NCI-H526 treated with DMSO at 0.1 percent for 48 hours (cell line): Measurements from ENCODE around the gene POU2AF3.
"Not testable (repeated sequence)": the region's sequence is repeated elsewhere in the genome, so short reads cannot be mapped to it uniquely, and the experiment has no call there.

Source experiments
- DNase-seq: peaks from one replicate; lab custom pipeline; 2025; lab: John Stamatoyannopoulos, UW

The POU2AF3 gene, protein sequence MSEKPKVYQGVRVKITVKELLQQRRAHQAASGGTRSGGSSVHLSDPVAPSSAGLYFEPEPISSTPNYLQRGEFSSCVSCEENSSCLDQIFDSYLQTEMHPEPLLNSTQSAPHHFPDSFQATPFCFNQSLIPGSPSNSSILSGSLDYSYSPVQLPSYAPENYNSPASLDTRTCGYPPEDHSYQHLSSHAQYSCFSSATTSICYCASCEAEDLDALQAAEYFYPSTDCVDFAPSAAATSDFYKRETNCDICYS

GRCh38 chr11:111298413-111299100 lies at the start of gene POU2AF3:
TSS of gene POU2AF3 (plus strand) at chr11:111298546. CDS start at chr11:111298582, 36 bp downstream.
- peak; percentile 75 for DNase-seq

DNA sequence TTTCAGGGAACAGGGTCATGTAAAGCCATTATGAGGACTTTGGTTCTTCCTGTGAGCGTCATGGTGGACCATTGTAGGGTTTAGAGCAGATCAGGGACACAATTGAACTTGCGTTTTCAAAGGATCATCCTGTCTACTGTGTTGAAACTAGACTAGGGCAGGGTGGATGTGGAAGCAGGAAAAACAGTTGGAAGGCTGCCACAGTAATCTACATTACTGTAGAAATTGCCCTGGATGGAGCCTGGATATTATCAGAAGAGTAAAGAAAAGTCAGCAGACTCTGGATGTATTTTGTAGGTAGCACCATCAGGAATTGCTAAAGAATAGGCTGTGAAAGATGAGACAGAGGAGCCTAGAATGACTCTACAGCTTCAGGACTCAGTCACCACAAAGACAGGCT lies 47.4 kb upstream of the POU2AF3 start:
- DNase-seq: no peak

DNA sequence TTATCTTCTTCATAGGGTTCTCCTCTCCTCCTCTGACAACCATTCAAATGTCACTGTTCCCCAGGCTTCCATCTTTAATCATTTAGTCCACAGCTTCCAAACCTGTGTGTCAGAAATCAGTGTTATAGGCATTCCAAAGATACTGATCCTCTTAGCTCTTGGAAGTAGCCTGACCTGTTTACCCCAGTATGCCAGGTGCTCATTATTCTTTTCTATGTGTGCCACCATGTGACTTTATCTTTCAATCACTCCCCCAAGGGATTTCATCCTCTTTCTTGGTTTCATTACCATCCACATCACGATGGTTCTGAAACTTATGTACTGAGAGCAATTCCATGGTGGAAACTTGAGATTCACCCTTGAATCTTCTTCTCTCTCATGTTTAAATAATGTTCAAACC lies 45.2 kb upstream of the POU2AF3 start:
- DNase-seq: peak; percentile 91

- no peak for DNase-seq
Measured at GRCh38 chr11:111253630-111254029, 44.7 kb upstream of the POU2AF3 start.

DNA sequence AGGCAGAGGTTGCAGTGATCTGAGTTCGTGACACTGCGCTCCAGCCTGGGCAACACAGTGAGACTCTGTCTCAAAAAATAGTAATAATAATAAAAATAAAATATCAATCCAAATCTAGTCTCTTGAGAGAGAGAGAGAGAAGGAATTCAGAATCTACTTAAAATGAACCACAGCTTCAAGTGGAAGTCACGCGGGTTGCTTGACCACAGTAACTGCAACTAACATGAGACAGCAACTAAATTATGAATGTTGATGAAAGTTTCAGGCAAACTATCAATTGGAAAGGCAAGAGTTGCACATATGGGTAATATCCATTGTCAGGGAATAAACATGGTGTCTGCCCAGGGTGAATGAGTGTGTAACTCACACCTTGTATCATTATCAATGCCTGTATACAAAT lies 40.3 kb upstream of the POU2AF3 start:
- no peak for DNase-seq

DNA sequence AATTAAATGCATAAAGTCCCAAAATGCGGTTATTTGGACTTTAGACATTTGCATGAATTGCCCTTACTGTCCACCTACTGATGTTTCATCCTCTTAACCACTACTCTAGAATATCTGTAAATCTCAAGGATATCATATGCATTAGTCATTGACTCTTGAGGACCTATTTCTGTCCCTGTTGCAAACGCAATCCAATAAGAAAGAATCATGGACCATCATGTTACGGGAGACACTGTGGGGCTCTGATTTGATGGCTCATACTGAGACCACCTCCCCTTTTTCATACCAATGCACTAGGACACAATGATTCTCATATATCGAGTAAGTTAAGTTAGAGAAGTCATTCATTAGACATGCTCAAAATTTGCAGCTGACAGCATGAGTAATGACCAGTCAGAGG lies 38.5 kb upstream of the POU2AF3 start:
- DNase-seq: no peak

DNA sequence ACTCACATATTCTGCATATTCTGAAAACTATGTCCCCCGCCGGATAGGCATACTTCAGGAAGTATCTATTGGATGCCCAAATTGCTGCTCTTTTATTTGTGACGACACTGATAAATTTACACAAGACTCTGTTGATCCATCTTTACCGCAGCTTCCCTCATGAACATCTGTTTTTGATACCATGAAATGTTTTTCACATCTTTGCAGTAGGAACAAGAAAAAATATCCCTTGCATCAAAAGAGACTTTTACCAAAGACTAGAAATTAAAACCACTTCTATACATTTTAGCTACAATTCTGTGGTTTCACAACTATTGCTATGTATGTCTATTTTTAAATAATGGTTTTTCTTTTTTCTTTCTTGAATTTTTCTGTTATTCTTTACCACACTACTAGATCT lies 37.5 kb upstream of the POU2AF3 start:
- no peak for DNase-seq

DNA sequence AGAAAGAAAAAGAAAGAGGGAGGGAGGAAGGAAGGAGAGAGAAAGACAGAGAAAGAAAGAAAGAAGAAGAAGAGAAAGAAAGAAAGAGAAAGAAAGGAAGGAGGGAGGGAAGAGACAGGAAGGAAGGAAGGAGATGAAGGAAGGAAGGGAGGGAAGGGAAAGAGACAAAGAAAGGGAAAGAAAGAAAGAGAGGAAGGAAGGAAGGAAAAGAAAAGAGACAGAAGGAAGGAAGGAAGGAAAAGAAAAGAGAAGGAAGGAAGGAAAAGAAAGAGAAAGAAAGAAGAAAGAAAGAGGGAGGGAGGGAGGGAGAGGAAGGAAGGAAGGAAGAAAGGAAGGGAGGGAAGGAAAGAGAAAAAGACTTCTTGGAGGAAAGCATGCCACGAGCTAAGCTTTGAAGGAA lies 33.7 kb upstream of the POU2AF3 start:
- no peak for DNase-seq

DNA sequence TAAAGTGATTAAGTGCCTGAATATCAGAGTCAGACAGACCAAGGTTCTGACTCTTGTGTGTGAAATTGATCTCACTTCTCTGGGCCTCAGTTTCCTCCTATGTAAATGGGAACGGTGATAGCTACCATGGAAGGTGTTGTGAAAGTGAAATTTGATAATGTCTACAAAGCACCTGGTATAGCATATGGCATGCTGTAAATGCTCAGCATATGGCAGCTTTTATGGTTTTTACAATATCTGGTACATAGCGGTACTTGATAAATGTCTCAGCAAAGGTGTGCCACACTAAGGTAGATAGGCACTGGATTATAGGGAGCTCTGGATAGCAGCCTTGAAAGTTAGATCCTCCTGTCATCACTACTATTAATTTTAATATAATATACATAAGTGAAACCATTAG lies 32.9 kb upstream of the POU2AF3 start:
- DNase-seq: no peak

GRCh38 chr11:111268303-111268702 lies 30.0 kb upstream of the POU2AF3 start:
- not testable (repeated sequence) for DNase-seq

DNA sequence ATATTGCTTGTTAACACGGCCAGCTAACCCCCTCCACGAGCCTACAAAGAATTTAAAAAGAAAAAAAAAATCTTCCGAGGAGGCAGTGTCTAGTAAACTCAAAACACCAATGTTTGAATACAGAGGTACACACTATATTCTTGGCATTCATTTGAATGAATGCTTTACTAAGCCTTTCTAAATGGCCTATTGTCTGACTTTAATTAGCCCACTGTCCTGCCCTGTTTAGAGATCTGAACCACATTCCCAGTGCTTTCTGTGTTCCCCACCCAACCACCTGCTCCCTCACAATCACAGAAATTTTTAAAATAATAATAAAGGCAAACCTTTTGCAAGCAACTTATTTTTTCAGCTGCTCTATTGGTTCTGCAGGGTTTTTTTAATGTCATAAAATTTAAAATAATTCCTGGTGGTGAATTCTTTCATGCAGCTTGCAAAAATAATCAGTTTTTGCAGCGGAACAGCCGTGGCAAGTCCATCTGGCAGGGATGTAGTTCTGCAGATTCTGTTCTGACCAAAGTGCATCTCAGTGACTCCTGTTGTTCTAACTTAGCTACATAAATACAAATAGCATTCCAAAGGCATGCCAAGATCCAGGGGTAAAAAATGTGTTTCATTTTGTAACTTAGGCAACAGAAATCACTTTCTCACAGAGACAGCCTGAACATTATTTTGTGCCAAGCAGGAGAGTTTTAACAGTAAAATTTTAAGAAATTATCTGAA lies 29.0 kb upstream of the POU2AF3 start:
- DNase-seq: peak; percentile 99

DNA sequence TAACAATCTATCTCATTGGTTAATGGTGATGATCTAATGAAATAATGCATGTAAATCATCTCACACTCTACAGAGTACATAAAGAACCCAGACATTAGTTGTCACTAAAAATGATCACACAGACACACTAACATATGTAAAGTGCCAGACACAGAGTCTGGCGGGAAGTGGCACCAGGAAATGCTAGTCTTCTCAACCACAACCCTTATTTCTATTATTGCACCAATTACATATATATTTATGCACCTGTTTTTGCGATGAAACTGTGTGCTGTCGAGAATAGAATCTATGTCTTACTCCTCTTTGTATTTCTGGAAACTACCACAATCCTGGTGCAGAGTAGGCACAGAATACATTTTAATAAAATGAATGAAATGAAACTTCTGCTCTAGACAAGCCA lies 25.9 kb upstream of the POU2AF3 start:
- DNase-seq: peak; percentile 77

GRCh38 chr11:111282562-111283075 lies 15.7 kb upstream of the POU2AF3 start:
- no peak for DNase-seq

GRCh38 chr11:111283945-111284481 lies 14.3 kb upstream of the POU2AF3 start:
- no peak for DNase-seq

- no peak for DNase-seq
Measured at GRCh38 chr11:111285189-111286091, 12.9 kb upstream of the POU2AF3 start.

GRCh38 chr11:111291764-111292163 lies 6.6 kb upstream of the POU2AF3 start:
- no peak for DNase-seq

DNA sequence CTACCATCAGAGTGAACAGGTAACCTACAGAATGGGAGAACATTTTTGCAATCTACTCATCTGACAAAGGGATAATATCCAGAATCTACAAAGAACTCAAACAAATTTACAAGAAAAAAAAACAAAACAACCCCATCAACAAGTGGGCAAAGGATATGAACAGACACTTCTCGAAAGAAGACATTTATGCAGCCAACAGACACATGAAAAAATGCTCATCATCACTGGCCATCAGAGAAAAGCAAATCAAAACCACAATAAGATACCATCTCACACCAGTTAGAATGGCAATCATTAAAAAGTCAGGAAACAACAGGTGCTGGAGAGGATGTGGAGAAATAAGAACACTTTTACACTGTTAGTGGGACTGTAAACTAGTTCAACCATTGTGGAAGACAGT lies 5.9 kb upstream of the POU2AF3 start:
- DNase-seq: not testable (repeated sequence)

DNA sequence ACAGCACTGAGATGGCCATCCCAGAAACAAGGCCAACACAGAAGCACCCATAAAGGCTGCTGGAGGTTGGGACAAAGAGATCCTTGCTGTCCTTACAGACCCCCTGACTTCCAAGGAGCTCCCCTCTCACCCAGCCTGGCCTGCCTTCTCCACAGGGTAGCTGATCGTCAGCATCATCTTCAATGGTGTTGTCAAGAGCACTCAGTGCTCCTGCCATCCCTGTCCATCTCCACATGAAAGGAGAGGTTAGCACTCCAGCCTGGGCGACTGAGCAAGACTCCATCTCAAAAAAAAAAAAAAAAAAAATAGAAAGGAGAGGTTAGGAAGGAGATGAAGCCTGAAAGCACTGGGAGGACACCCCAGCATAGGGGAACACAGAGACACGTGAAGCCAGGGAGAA lies 2.1 kb upstream of the POU2AF3 start:
- no peak for DNase-seq

- no peak for DNase-seq
Measured at GRCh38 chr11:111297696-111298095, 650 bp upstream of the POU2AF3 start.

DNA sequence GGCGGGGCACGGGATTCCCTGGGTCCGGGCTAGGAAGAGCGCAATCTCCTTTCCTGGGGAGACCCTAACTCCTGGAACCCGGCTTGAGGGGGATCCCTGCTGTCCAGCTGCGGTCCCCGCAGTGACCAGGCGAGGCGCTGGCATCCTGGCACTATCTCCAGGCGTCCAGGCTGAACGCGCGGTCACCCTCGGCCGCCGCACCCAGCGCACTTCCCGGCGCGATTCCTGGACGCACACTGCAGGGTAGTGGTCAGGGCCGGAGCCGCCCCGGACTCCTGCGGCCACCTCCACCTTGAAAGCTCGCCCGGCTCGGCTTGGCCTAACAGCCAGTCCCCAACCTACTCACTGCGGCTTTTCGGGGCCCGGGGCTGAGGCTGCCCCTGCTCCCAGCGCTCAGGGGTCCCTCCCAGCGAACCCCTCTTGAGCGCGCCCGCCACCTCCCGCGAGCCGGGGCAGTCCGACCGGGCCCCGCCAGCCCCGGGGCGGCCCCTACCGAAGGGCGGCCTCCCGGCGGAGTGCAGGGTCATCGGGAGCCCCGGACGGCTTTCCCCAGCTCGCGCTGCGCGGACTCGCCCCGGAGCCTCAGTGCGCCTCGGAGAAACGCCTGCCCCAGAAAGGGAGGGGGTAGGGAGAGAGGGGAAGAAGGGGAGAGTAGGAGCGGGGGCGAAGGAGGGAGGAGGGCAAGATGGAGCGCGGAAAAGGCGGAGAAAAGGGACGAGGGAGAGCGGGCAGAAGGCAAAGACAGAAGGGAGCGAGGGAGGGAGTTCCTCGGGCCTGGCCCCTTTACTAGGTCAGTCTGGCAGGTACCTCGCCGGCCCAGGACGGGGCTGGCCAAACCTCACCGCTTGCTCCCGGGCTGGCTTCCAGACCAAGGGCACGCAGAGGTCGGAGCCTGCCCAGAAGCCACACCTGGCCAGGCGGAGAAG lies 1.0 kb downstream of the POU2AF3 start:
- DNase-seq: peak; percentile 75
